HepG2 (cell line): ENCODE measurements around the gene BEAN1. TPM values are rescaled to one million over a fixed set of nuclear protein-coding genes. Genes with fewer than 3 reads are reported as not detected.

Experiments used
- ATAC-seq: fragments of 200-7000 bp; cut with Tn5 transposase; 3 replicates; pipeline ENCODE4 v1.9.1; 2020; ENCODE audit warnings: mild to moderate bottlenecking, moderate library complexity
- BruUV-seq: library from RNA; stranded (reverse); fragments of 400-500 nt; replicated peaks from 2 replicates; lab custom pipeline; 2021; lab: Mats Ljungman, UMichigan
- CTCF ChIA-PET: fragments of 300-600 bp; formaldehyde crosslinking; extraction: SDS; loops from one replicate; lab custom pipeline; 2021; ENCODE audit warnings: low total read pairs, inconsistent platforms, low intra/inter-chr PET ratio; lab: Yijun Ruan, JAX
- POLR2A ChIA-PET: fragments of 350-600 bp; sonication (Branson Sonifier 250); formaldehyde crosslinking; loops from one replicate; lab custom pipeline; 2020; ENCODE audit warnings: antibody characterized with exemption, inconsistent platforms; lab: Yijun Ruan, JAX
- DNase-seq: peaks from one replicate; pipeline ENCODE4 v3.0.0-alpha.2; 2015; ENCODE audit warnings: low spot score
- FAIRE-seq: peaks from 3 replicates; lab custom pipeline; 2011; peaks lifted over from hg19 to GRCh38; lab: Jason Lieb, UNC
- H2AFZ ChIP-seq: one replicate; pipeline ENCODE4 v1.6.1; 2011; ENCODE audit warnings: low read length, inconsistent platforms
- H3K27ac ChIP-seq: fragments of 300-600 bp; 3 replicates; pipeline ENCODE4 v1.8.0; 2011; ENCODE audit warnings: mixed run types, mild to moderate bottlenecking, mixed read lengths, low read length, inconsistent platforms; ENCODE audit not compliant: insufficient read depth; ENCODE audit errors: extremely low read length
- H3K27me3 ChIP-seq, 2 experiments: fragments of 200-600 bp in 1 of 2; 2 replicates in 1 of 2; 3 replicates in 1 of 2; pipeline versions ENCODE4 v1.6.0 to v1.8.0; 2011; ENCODE audit warnings: low read length in 2 of 2, mild to moderate bottlenecking in 2 of 2, moderate library complexity in 2 of 2, inconsistent platforms in 1 of 2; ENCODE audit not compliant: insufficient read depth in 2 of 2, control insufficient read depth in 1 of 2
- H3K36me3 ChIP-seq, 2 experiments: fragments of 200-600 bp in 1 of 2; replicated peaks in 1 of 2; 2 replicates in 1 of 2; 3 replicates in 1 of 2; pipeline versions ENCODE4 v1.5.1 to v1.8.0; 2011; ENCODE audit warnings: low read length in 2 of 2, inconsistent platforms in 1 of 2; ENCODE audit not compliant: insufficient read depth in 2 of 2, control insufficient read depth in 1 of 2
- H3K4me1 ChIP-seq: 2 replicates; pipeline ENCODE4 v1.5.1; 2012; ENCODE audit warnings: low read length, inconsistent platforms; ENCODE audit not compliant: insufficient read depth
- H3K4me2 ChIP-seq: 2 replicates; pipeline ENCODE4 v1.6.0; 2011; ENCODE audit warnings: low read depth, low read length, inconsistent platforms
- H3K4me3 ChIP-seq, 3 experiments: fragments of 200-600 bp in 1 of 3; sonication (generic), shearing (Covaris generic) in 1 of 3; replicated peaks in 1 of 3; 2 replicates each; pipeline ENCODE4 v1.5.1; 2011 to 2016; ENCODE audit warnings: low read length in 3 of 3, inconsistent platforms in 2 of 3, low read depth in 2 of 3, mild to moderate bottlenecking in 2 of 3, control low read depth in 1 of 3, mixed read lengths in 1 of 3; ENCODE audit not compliant: insufficient read depth in 1 of 3
- H3K79me2 ChIP-seq: one replicate; pipeline ENCODE4 v1.6.1; 2011; ENCODE audit warnings: low read length, inconsistent platforms; ENCODE audit not compliant: insufficient read depth
- H3K9ac ChIP-seq: 2 replicates; pipeline ENCODE4 v1.6.0; 2011; ENCODE audit warnings: mild to moderate bottlenecking, low read depth, low read length, inconsistent platforms; ENCODE audit not compliant: insufficient read depth
- H3K9me3 ChIP-seq: 2 replicates; pipeline ENCODE4 v1.5.1; 2012; ENCODE audit warnings: mild to moderate bottlenecking, low read length
- H4K20me1 ChIP-seq: 2 replicates; pipeline ENCODE4 v1.6.0; 2011; ENCODE audit warnings: inconsistent platforms, mild to moderate bottlenecking, low read length, moderate library complexity; ENCODE audit not compliant: insufficient read depth
- CEBPB ChIP-seq: IDR thresholded peaks from 2 replicates; pipeline ENCODE4 v1.6.1; 2011; ENCODE audit warnings: low read depth, low read length, improper control_type of control experiment, borderline replicate concordance
- GABPA ChIP-seq, 2 experiments: IDR thresholded peaks; 2 replicates each; pipeline ENCODE4 v1.6.1; 2011 to 2016; ENCODE audit warnings: low read depth in 2 of 2, low read length in 1 of 2, missing biosample characterization in 1 of 2, missing genetic modification characterization in 1 of 2
- GATAD2A ChIP-seq: IDR thresholded peaks from 2 replicates; pipeline ENCODE4 v1.6.1; 2016
- NFIB ChIP-seq: sonication (generic); formaldehyde crosslinking; IDR thresholded peaks from 2 replicates; pipeline ENCODE4 v1.9.0; 2021; ENCODE audit warnings: missing genetic modification reagents, mild to moderate bottlenecking, borderline replicate concordance
- PHF5A ChIP-seq: IDR thresholded peaks from one replicate; pipeline ENCODE4 v1.6.1; 2018; ENCODE audit warnings: low read depth, missing genetic modification reagents; ENCODE audit not compliant: unreplicated experiment
- ZNF24 ChIP-seq: fragments of 450-650 bp; IDR thresholded peaks from 2 replicates; pipeline ENCODE4 v1.6.1; 2017; ENCODE audit warnings: antibody characterized with exemption, mild to moderate bottlenecking
- ZNF263 ChIP-seq: sonication (generic); formaldehyde crosslinking; IDR thresholded peaks from 2 replicates; pipeline ENCODE4 v1.4.0; 2020; ENCODE audit warnings: missing genetic modification reagents
- ZNF780A ChIP-seq: sonication (generic); formaldehyde crosslinking; IDR thresholded peaks from 2 replicates; pipeline ENCODE4 v1.8.0; 2022; ENCODE audit warnings: mild to moderate bottlenecking, missing genetic modification reagents, moderate library complexity
- ZZZ3 ChIP-seq: sonication (generic); formaldehyde crosslinking; IDR thresholded peaks from 2 replicates; pipeline ENCODE4 v1.4.0; 2020; ENCODE audit warnings: missing genetic modification reagents, mild to moderate bottlenecking, borderline replicate concordance
- WGBS: methylation state at CpG from one replicate; pipeline ENCODE4 v1.1.6; 2017; ENCODE audit warnings: low lambda C conversion rate; 5-methylcytosine and 5-hydroxymethylcytosine counted together
- in situ Hi-C: cut with HindIII; loops from 2 replicates; pipeline ENCODE4 v1.10.0; 2017; ENCODE audit warnings: low pct_unique_long_range_greater_than_20kb; ENCODE audit not compliant: extremely low pct_ligation_motif_present
- intact Hi-C: fragments of 100-400 bp; cut with micrococcal nuclease; formaldehyde crosslinking; loops from one replicate; pipeline ENCODE4 v1.10.0; 2022; ENCODE audit not compliant: unreplicated experiment
- polyA plus RNA-seq, 8 experiments: library from polyadenylated mRNA; depleted of rRNA in 3 of 8; stranded (reverse) in 7 of 8; unstranded in 1 of 8; fragments of >200 nt; fragmentation: Illumina TruSeq in 4 of 8; extraction: Trizol in 4 of 8; gene quantifications; 2 replicates each; pipeline versions ENCODE4 v1.2.1 to v1.2.3, GENCODE V29; 2011 to 2016; ENCODE audit warnings: low read depth in 4 of 8, missing spikeins in 1 of 8, mixed read lengths in 1 of 8; ENCODE audit not compliant: insufficient read depth in 1 of 8
- total RNA-seq, 5 experiments: library from RNA; depleted of rRNA; stranded (reverse); fragments of >200 nt; fragmentation: Illumina TruSeq; extraction: Trizol; gene quantifications; 2 replicates each; pipeline ENCODE4 v1.2.3, GENCODE V29; 2016; ENCODE audit warnings: low read depth in 1 of 5
- TF ChIP-seq, protein P1 (sequence below): sonication (generic); formaldehyde crosslinking; IDR thresholded peaks from 2 replicates; pipeline ENCODE4 v1.8.0; 2022; ENCODE audit warnings: mild to moderate bottlenecking, missing genetic modification reagents; ENCODE audit not compliant: insufficient replicate concordance
- TF ChIP-seq, protein P2 (sequence below): sonication (generic); formaldehyde crosslinking; IDR thresholded peaks from 2 replicates; pipeline ENCODE4 v1.4.0; 2020; ENCODE audit warnings: missing genetic modification reagents

BEAN1 gene
- total and polyA plus RNA-seq, 2 of the 13 experiments (the other 11 are each of a cell fraction or from before 2014, with no cell fraction given), result 0.53 to 1.4 TPM

DNA sequence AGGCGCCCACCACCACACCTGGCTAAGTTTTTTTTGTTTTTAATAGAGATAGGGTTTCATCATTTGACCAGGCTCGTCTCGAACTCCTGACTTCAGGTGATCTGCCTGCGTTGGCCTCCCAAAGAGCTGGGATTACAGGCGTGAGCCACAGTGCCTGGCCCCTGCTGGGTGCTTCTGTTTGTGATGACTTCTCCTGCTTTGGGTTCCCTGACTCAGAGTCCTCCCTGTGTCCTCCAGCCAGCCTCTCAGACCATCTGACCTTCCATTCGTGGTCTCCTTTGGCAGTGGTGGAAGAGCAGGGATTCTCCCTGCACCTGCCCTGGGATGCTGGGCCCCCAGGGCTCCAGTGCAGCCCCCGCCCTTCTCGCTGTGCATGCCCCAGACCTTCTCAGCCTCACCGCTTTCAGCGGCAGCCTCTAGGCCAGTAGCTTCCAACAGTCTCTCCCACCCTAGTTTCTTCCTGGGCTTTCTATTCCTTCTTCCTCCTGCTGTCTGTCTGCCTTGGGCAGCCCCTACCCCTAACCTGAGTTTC lies 13.2 kb downstream of the BEAN1 start:
- ATAC-seq (no peak), FAIRE-seq (no peak)
- H3K4me2 ChIP-seq, result no peak overlapping the region
- no peaks in the 10 kb centered on the region for H4K20me1 ChIP-seq
- H3K79me2 ChIP-seq, result no peaks in the 10 kb centered on the region
- in situ Hi-C loops, result no loop called here
- WGBS, result 46% methylated on average over 10 of the region's 10 CpGs
- H3K4me3 ChIP-seq, result no peak overlapping the region
- TF ChIP-seq ZZZ3 (CRISPR knock-in tag) (no peak), ZNF24 (no peak), ZNF263 (CRISPR knock-in tag) (peak; percentile 73; the same call in 1 of the 2 replicates)
- TF ChIP-seq, all 625 proteins: peak for 1
- intact Hi-C loops, result no loop called here
- peaks cover 0 to 3% of the 10 kb centered on the region in 2 experiments; a peak in 2 of 5 replicates for H3K27me3 ChIP-seq
- H3K9me3 ChIP-seq, result no peaks in the 10 kb centered on the region
- CTCF ChIA-PET, result no interaction called here
- POLR2A ChIA-PET, result no interaction called here
- no peak overlapping the region for H3K27ac ChIP-seq
- H3K9ac ChIP-seq, result no peak overlapping the region
- no TSS peak for BruUV-seq
- no peak overlapping the region for H2AFZ ChIP-seq
- H3K4me1 ChIP-seq, result peaks cover 25% of the 10 kb centered on the region
- DNase-seq, result no peak
- no peaks in the 10 kb centered on the region for H3K36me3 ChIP-seq

DNA sequence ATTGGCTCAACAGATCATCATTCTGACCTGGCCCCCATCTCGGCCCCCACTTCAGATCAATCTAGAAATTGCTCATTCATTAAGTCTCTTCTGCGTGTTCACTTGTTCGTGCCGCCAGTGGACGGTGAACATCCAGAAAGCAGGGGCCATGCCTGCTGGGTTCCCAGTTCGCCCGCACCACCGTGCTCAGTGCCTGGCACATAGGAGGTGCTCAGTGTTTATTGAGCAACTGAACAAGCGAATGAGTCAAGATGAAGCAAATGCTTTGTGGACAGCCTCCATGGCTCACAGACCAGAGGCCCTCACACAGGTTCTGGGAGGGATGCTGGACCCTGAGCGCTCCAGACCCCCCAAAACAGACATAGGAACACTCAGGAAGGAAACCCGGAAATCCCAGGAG lies 13.9 kb downstream of the BEAN1 start:
- Histone ChIP-seq H2AFZ (no peak overlapping the region), H4K20me1 (no peaks in the 10 kb centered on the region), H3K27me3 (peaks cover 0 to 3% of the 10 kb centered on the region in 2 experiments; a peak in 2 of 5 replicates), H3K36me3 (no peaks in the 10 kb centered on the region), H3K9me3 (no peaks in the 10 kb centered on the region), H3K79me2 (no peaks in the 10 kb centered on the region), H3K4me2 (no peak overlapping the region), H3K9ac (no peak overlapping the region), H3K4me1 (peaks cover 19% of the 10 kb centered on the region), H3K4me3 (no peak overlapping the region), H3K27ac (no peak overlapping the region)
- TF ChIP-seq CEBPB (peak; percentile 54; the same call in 1 of the 2 replicates), NFIB (CRISPR knock-in tag) (no peak), ZNF780A (CRISPR knock-in tag) (no peak), GABPA (IDR thresholded peaks at IDR 0.05; ENCODE audit: low read depth, low read length) (no peak), GABPA (CRISPR knock-in tag; IDR thresholded peaks at IDR 0.05; ENCODE audit: low read depth) (no peak), GATAD2A (CRISPR knock-in tag) (no peak), PHF5A (CRISPR knock-in tag) (no peak)
- TF ChIP-seq, protein P1, sequence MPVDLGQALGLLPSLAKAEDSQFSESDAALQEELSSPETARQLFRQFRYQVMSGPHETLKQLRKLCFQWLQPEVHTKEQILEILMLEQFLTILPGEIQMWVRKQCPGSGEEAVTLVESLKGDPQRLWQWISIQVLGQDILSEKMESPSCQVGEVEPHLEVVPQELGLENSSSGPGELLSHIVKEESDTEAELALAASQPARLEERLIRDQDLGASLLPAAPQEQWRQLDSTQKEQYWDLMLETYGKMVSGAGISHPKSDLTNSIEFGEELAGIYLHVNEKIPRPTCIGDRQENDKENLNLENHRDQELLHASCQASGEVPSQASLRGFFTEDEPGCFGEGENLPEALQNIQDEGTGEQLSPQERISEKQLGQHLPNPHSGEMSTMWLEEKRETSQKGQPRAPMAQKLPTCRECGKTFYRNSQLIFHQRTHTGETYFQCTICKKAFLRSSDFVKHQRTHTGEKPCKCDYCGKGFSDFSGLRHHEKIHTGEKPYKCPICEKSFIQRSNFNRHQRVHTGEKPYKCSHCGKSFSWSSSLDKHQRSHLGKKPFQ (CRISPR knock-in tag), result no peak
- TF ChIP-seq, protein P2, sequence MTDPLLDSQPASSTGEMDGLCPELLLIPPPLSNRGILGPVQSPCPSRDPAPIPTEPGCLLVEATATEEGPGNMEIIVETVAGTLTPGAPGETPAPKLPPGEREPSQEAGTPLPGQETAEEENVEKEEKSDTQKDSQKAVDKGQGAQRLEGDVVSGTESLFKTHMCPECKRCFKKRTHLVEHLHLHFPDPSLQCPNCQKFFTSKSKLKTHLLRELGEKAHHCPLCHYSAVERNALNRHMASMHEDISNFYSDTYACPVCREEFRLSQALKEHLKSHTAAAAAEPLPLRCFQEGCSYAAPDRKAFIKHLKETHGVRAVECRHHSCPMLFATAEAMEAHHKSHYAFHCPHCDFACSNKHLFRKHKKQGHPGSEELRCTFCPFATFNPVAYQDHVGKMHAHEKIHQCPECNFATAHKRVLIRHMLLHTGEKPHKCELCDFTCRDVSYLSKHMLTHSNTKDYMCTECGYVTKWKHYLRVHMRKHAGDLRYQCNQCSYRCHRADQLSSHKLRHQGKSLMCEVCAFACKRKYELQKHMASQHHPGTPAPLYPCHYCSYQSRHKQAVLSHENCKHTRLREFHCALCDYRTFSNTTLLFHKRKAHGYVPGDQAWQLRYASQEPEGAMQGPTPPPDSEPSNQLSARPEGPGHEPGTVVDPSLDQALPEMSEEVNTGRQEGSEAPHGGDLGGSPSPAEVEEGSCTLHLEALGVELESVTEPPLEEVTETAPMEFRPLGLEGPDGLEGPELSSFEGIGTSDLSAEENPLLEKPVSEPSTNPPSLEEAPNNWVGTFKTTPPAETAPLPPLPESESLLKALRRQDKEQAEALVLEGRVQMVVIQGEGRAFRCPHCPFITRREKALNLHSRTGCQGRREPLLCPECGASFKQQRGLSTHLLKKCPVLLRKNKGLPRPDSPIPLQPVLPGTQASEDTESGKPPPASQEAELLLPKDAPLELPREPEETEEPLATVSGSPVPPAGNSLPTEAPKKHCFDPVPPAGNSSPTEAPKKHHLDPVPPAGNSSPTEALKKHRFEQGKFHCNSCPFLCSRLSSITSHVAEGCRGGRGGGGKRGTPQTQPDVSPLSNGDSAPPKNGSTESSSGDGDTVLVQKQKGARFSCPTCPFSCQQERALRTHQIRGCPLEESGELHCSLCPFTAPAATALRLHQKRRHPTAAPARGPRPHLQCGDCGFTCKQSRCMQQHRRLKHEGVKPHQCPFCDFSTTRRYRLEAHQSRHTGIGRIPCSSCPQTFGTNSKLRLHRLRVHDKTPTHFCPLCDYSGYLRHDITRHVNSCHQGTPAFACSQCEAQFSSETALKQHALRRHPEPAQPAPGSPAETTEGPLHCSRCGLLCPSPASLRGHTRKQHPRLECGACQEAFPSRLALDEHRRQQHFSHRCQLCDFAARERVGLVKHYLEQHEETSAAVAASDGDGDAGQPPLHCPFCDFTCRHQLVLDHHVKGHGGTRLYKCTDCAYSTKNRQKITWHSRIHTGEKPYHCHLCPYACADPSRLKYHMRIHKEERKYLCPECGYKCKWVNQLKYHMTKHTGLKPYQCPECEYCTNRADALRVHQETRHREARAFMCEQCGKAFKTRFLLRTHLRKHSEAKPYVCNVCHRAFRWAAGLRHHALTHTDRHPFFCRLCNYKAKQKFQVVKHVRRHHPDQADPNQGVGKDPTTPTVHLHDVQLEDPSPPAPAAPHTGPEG, result no peak
- POLR2A ChIA-PET, result no interaction called here
- WGBS, result 56% methylated on average over 11 of the region's 11 CpGs
- CTCF ChIA-PET, result no interaction called here
- DNase-seq (no peak), ATAC-seq (no peak), FAIRE-seq (no peak)
- in situ Hi-C loops (no loop called here), intact Hi-C loops (no loop called here)
- BruUV-seq, result no TSS peak
